ENCODE data around the gene KIF13A. TPM values are rescaled to one million over a fixed set of nuclear protein-coding genes. Genes with fewer than 3 reads are reported as not detected.

Gene KIF13A
- total and polyA plus RNA-seq, 2 donors (not counting 3 experiments of a cell fraction or from before 2014, with no cell fraction given) = 24.9 to 65.8 TPM

DNA sequence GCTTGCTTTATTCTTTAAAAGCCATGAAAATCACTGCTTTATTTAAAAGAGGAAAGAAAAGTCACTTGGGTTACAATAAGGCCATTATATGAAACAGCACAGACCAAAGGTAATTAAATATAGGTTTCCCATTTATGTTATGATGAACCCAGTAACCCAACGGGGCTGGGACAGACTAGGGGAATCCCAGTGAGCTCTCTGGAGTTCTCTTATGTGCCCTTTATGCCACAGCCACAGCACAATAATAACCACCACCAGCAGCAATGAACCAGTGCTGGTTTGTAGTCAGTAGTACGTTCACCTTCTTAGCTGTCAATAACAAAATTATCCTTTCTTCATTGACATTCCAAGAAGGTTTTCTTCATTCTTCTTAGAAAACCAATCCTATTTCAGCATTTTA, 87.4 kb downstream of the KIF13A start:
- H3K4me2 ChIP-seq (ENCODE audit: insufficient read depth, low read length) = no peak overlapping the region
- H3K9me1 ChIP-seq (replicated peaks; ENCODE audit: control insufficient read depth, extremely low read depth, insufficient read depth, low read length) = no peaks in the 10 kb centered on the region
- peaks cover 6% of the 10 kb centered on the region for H3K9me3 ChIP-seq (replicated peaks; ENCODE audit: control insufficient read depth, insufficient read depth, low read length)
- H3K9ac ChIP-seq (replicated peaks; ENCODE audit: extremely low read depth, insufficient read depth, low read length) = no peak overlapping the region
- peaks cover 2 to 4% of the 10 kb centered on the region in 2 experiments for H3K36me3 ChIP-seq (ENCODE audit: control insufficient read depth in 2 of 2, extremely low read depth in 1 of 2, insufficient read depth in 2 of 2, low read length in 2 of 2)
- dilution Hi-C loops (cut with MboI; ENCODE audit: extremely low pct_ligation_motif_present, low sequenced_read_pairs) = no loop called here
- BruUV-seq (replicated peaks) = no TSS peak
- intact Hi-C loops (cut with micrococcal nuclease) = no loop called here
- TF ChIP-seq POLR2AphosphoS5 (IDR thresholded peaks at IDR 0.05; ENCODE audit: insufficient read depth, low read depth, low read length) (no peak), MYC (IDR thresholded peaks at IDR 0.05; ENCODE audit: low read depth, low read length) (no peak), GATA2 (IDR thresholded peaks at IDR 0.05; ENCODE audit: insufficient read depth, insufficient read length, low read depth, low read length) (no peak), FOS (IDR thresholded peaks at IDR 0.05; ENCODE audit: borderline replicate concordance, insufficient read depth, low read length) (no peak), JUN (IDR thresholded peaks at IDR 0.05; ENCODE audit: borderline replicate concordance, insufficient read depth, insufficient read length, low read depth) (no peak), POLR2A (IDR thresholded peaks at IDR 0.05; ENCODE audit: low read depth, low read length) (no peak), EZH2 (IDR thresholded peaks at IDR 0.05; ENCODE audit: borderline replicate concordance, low read depth, low read length, severe bottlenecking) (no peak)
- TF ChIP-seq, protein P1, sequence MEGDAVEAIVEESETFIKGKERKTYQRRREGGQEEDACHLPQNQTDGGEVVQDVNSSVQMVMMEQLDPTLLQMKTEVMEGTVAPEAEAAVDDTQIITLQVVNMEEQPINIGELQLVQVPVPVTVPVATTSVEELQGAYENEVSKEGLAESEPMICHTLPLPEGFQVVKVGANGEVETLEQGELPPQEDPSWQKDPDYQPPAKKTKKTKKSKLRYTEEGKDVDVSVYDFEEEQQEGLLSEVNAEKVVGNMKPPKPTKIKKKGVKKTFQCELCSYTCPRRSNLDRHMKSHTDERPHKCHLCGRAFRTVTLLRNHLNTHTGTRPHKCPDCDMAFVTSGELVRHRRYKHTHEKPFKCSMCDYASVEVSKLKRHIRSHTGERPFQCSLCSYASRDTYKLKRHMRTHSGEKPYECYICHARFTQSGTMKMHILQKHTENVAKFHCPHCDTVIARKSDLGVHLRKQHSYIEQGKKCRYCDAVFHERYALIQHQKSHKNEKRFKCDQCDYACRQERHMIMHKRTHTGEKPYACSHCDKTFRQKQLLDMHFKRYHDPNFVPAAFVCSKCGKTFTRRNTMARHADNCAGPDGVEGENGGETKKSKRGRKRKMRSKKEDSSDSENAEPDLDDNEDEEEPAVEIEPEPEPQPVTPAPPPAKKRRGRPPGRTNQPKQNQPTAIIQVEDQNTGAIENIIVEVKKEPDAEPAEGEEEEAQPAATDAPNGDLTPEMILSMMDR (IDR thresholded peaks at IDR 0.05; ENCODE audit: extremely low read depth in 1 of 2, insufficient read depth in 1 of 2, low read depth in 1 of 2, low read length in 2 of 2) = no peak
- TF ChIP-seq, protein P2, sequence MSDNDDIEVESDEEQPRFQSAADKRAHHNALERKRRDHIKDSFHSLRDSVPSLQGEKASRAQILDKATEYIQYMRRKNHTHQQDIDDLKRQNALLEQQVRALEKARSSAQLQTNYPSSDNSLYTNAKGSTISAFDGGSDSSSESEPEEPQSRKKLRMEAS (IDR thresholded peaks at IDR 0.05; ENCODE audit: insufficient read depth, insufficient read length) = no peak
- H3K4me3 ChIP-seq (replicated peaks in 1 of 3; ENCODE audit: insufficient read depth in 1 of 3, low read depth in 1 of 3, low read length in 3 of 3) = no peak overlapping the region
- H2AFZ ChIP-seq (ENCODE audit: low read depth, low read length) = no peak overlapping the region
- no peaks in the 10 kb centered on the region for H3K4me1 ChIP-seq (ENCODE audit: control insufficient read depth, extremely low read depth, insufficient read depth, low read length)
- no peak overlapping the region for H3K27ac ChIP-seq (ENCODE audit: insufficient read depth, low read depth, low read length)
- DNase-seq (ENCODE audit: low read depth, low spot score) = no peak
- H3K79me2 ChIP-seq (ENCODE audit: control insufficient read depth, insufficient read depth, low read length) = peaks cover 10% of the 10 kb centered on the region
- no peaks in the 10 kb centered on the region for H3K27me3 ChIP-seq (ENCODE audit: control insufficient read depth in 2 of 2, insufficient read depth in 2 of 2, low read length in 2 of 2)
- POLR2A ChIA-PET = no interaction called here
- no peak for FAIRE-seq
- H4K20me1 ChIP-seq (replicated peaks; ENCODE audit: control insufficient read depth, extremely low read depth, insufficient read depth, low read length) = no peaks in the 10 kb centered on the region
- CTCF ChIA-PET = no interaction called here

Measured in endothelial cell of umbilical vein (primary cell).